SK-N-SH (cell line): ENCODE results near the gene ZNF286A. TPM values are rescaled to one million over a fixed set of nuclear protein-coding genes. Genes with fewer than 3 reads are reported as not detected.

ENCODE experiments used
- CTCF ChIA-PET: fragments of 300-600, 350-600 bp; formaldehyde crosslinking; extraction: SDS; loops from one replicate; lab custom pipeline; 2021; lab: Yijun Ruan, JAX
- POLR2A ChIA-PET: fragments of 350-600 bp; sonication (Branson Sonifier 250); formaldehyde crosslinking; extraction: SDS; loops from one replicate; lab custom pipeline; 2020; ENCODE audit warnings: antibody characterized with exemption, inconsistent platforms; lab: Yijun Ruan, JAX
- DNase-seq: peaks from one replicate; pipeline ENCODE4 v3.0.0; 2012
- H2AFZ ChIP-seq: fragments of 200-600 bp; sonication (generic); 2 replicates; pipeline ENCODE4 v1.8.1; 2016; ENCODE audit warnings: antibody characterized with exemption, mild to moderate bottlenecking, low read depth
- H3F3A ChIP-seq: fragments of 200-600 bp; sonication (generic); replicated peaks from 2 replicates; pipeline ENCODE3; 2016; ENCODE audit warnings: antibody characterized with exemption, mild to moderate bottlenecking; ENCODE audit not compliant: insufficient read depth
- H3K27ac ChIP-seq, 2 experiments: fragments of 200-500 bp in 1 of 2; fragments of 200-600 bp in 1 of 2; sonication (Bioruptor generic) in 1 of 2; sonication (generic), shearing (Covaris generic) in 1 of 2; 2 replicates each; pipeline versions ENCODE4 v1.5.1 to v1.6.1; 2014 to 2016; ENCODE audit warnings: low read depth in 2 of 2, inconsistent platforms in 1 of 2, low read length in 1 of 2, mild to moderate bottlenecking in 1 of 2, mixed read lengths in 1 of 2
- H3K27me3 ChIP-seq: fragments of 200-600 bp; sonication (generic), shearing (Covaris generic); 2 replicates; pipeline ENCODE4 v1.6.1; 2016; ENCODE audit warnings: mixed run types; ENCODE audit not compliant: insufficient read depth
- H3K36me3 ChIP-seq, 2 experiments: fragments of 200-500 bp in 1 of 2; fragments of 200-600 bp in 1 of 2; sonication (Bioruptor generic) in 1 of 2; sonication (generic) in 1 of 2; replicated peaks in 1 of 2; 2 replicates each; pipeline versions ENCODE3 to v1.5.1; 2014 to 2016; ENCODE audit warnings: low read length in 1 of 2, mild to moderate bottlenecking in 1 of 2; ENCODE audit not compliant: insufficient read depth in 2 of 2, control insufficient read depth in 1 of 2
- H3K4me1 ChIP-seq, 2 experiments: fragments of 200-500 bp in 1 of 2; fragments of 200-600 bp in 1 of 2; sonication (Bioruptor generic) in 1 of 2; sonication (generic), shearing (Covaris generic) in 1 of 2; 2 replicates each; pipeline versions ENCODE4 v1.5.1 to v1.6.1; 2014 to 2016; ENCODE audit warnings: low read depth in 1 of 2, low read length in 1 of 2, mixed run types in 1 of 2; ENCODE audit not compliant: insufficient read depth in 2 of 2, control insufficient read depth in 1 of 2
- H3K4me2 ChIP-seq: fragments of 200-600 bp; sonication (generic), shearing (Covaris generic); 2 replicates; pipeline ENCODE4 v1.6.1; 2017; ENCODE audit warnings: mixed run types
- H3K4me3 ChIP-seq, 2 experiments: fragments of 200-500 bp in 1 of 2; fragments of 200-600 bp in 1 of 2; sonication (Bioruptor generic) in 1 of 2; sonication (generic), shearing (Covaris generic) in 1 of 2; 2 replicates each; pipeline versions ENCODE4 v1.5.1 to v1.8.1; 2014 to 2016; ENCODE audit warnings: low read depth in 2 of 2, inconsistent platforms in 1 of 2, low read length in 1 of 2, mild to moderate bottlenecking in 1 of 2, mixed read lengths in 1 of 2, moderate library complexity in 1 of 2
- H3K79me2 ChIP-seq: fragments of 200-600 bp; sonication (generic); 2 replicates; pipeline ENCODE4 v1.8.1; 2017; ENCODE audit warnings: mild to moderate bottlenecking; ENCODE audit not compliant: insufficient read depth
- H3K9ac ChIP-seq: fragments of 200-600 bp; sonication (generic); 2 replicates; pipeline ENCODE4 v1.6.1; 2017; ENCODE audit warnings: mixed run types
- H3K9me2 ChIP-seq: fragments of 200-600 bp; sonication (generic); 2 replicates; pipeline ENCODE4 v1.6.1; 2017; ENCODE audit warnings: mixed run types
- H3K9me3 ChIP-seq: fragments of 200-600 bp; sonication (generic); 2 replicates; pipeline ENCODE4 v1.6.1; 2017; ENCODE audit warnings: mixed run types, mild to moderate bottlenecking, moderate library complexity
- H4K20me1 ChIP-seq: fragments of 200-600 bp; sonication (generic); 2 replicates; pipeline ENCODE4 v1.6.1; 2017; ENCODE audit warnings: mild to moderate bottlenecking, mixed run types; ENCODE audit not compliant: insufficient read depth
- ELF1 ChIP-seq: IDR thresholded peaks from 2 replicates; pipeline ENCODE4 v1.4.0; 2012
- EP300 ChIP-seq, 2 experiments: IDR thresholded peaks; 2 replicates each; pipeline versions ENCODE4 v1.4.0 to v1.6.1; 2012; ENCODE audit warnings: borderline replicate concordance in 1 of 2, low read depth in 1 of 2, low read length in 1 of 2
- GATA2 ChIP-seq: sonication (generic); formaldehyde crosslinking; IDR thresholded peaks from 2 replicates; pipeline ENCODE4 v1.5.0; 2020; ENCODE audit warnings: mild to moderate bottlenecking, missing genetic modification reagents
- IRF3 ChIP-seq: fragments of 150-350 bp; IDR thresholded peaks from 2 replicates; pipeline ENCODE4 v1.6.1; 2016; ENCODE audit warnings: mild to moderate bottlenecking, low read depth, low read length
- MAX ChIP-seq: IDR thresholded peaks from 2 replicates; pipeline ENCODE4 v1.4.0; 2012; ENCODE audit warnings: low read depth
- MEF2A ChIP-seq: IDR thresholded peaks from 2 replicates; pipeline ENCODE4 v1.4.0; 2012; ENCODE audit warnings: low read depth, borderline replicate concordance
- PBX3 ChIP-seq: IDR thresholded peaks from 2 replicates; pipeline ENCODE4; 2012
- RAD21 ChIP-seq: IDR thresholded peaks from 2 replicates; pipeline ENCODE4 v1.6.1; 2012; ENCODE audit warnings: mild to moderate bottlenecking, low read length
- RCOR1 ChIP-seq: fragments of 150-350 bp; IDR thresholded peaks from 2 replicates; pipeline ENCODE4 v1.6.1; 2017; ENCODE audit warnings: antibody characterized with exemption, low read length
- REST ChIP-seq: IDR thresholded peaks from 2 replicates; pipeline ENCODE4 v1.6.1; 2012; ENCODE audit warnings: mild to moderate bottlenecking, low read depth, low read length, moderate library complexity
- RFX5 ChIP-seq: IDR thresholded peaks from 2 replicates; pipeline ENCODE4 v1.6.1; 2012; ENCODE audit warnings: mild to moderate bottlenecking, improper control_type of control experiment, low read length
- SMC3 ChIP-seq: IDR thresholded peaks from 2 replicates; pipeline ENCODE4 v1.6.1; 2012; ENCODE audit warnings: low read depth, low read length, improper control_type of control experiment
- TAF1 ChIP-seq: IDR thresholded peaks from 2 replicates; pipeline ENCODE4 v1.6.1; 2012; ENCODE audit warnings: low read depth, mild to moderate bottlenecking, low read length, moderate library complexity, borderline replicate concordance
- TCF12 ChIP-seq: IDR thresholded peaks from 2 replicates; pipeline ENCODE4 v1.4.0; 2012
- ZBTB33 ChIP-seq: IDR thresholded peaks from 2 replicates; pipeline ENCODE4 v1.4.0; 2012; ENCODE audit warnings: low read depth, borderline replicate concordance
- WGBS: methylation state at CpG from one replicate; pipeline ENCODE4 v1.1.6; 2017; ENCODE audit warnings: low lambda C conversion rate; 5-methylcytosine and 5-hydroxymethylcytosine counted together
- polyA plus RNA-seq, 3 experiments: library from polyadenylated mRNA; depleted of rRNA; stranded (reverse); fragments of >200 nt; gene quantifications; 2 replicates each; pipeline ENCODE4 v1.2.3, GENCODE V29; 2012
- TF ChIP-seq, protein P1 (sequence below): IDR thresholded peaks from 2 replicates; pipeline ENCODE4 v1.4.0; 2012; ENCODE audit warnings: low read depth, borderline replicate concordance
- TF ChIP-seq, protein P2 (sequence below): fragments of 150-350 bp; IDR thresholded peaks from 2 replicates; pipeline ENCODE4 v1.6.1; 2017; ENCODE audit warnings: antibody characterized with exemption, low read length, low read depth, borderline replicate concordance
- TF ChIP-seq, protein P3 (sequence below): fragments of 200-600 bp; sonication (generic); IDR thresholded peaks from 2 replicates; pipeline ENCODE4 v1.6.1; 2017; ENCODE audit warnings: antibody characterized with exemption, mild to moderate bottlenecking, moderate library complexity

The ZNF286A gene
- polyA plus RNA-seq, 1 of the 3 experiments (the other 2 are of a cell fraction), result 16.5 TPM

- CTCF ChIA-PET, result no interaction called here
- Histone ChIP-seq H3K9ac (no peak overlapping the region), H3K36me3 (no peaks in the 10 kb centered on the region), H3K4me2 (no peak overlapping the region), H2AFZ (no peak overlapping the region), H3K27me3 (no peaks in the 10 kb centered on the region; the same call in 1 of the 2 replicates), H3K4me1 (peaks cover 0 to 15% of the 10 kb centered on the region in 2 experiments; a peak in 1 of 4 replicates), H3K79me2 (no peaks in the 10 kb centered on the region), H4K20me1 (no peaks in the 10 kb centered on the region), H3K9me2 (no peaks in the 10 kb centered on the region), H3K4me3 (no peak overlapping the region), H3F3A (no peaks in the 10 kb centered on the region), H3K27ac (no peak overlapping the region; a peak in 1 of 4 replicates), H3K9me3 (no peaks in the 10 kb centered on the region)
- DNase-seq, result peak; percentile 48
- TF ChIP-seq TCF12, result no peak
- TF ChIP-seq ZBTB33, result no peak
- TF ChIP-seq SMC3, result no peak
- no peak for TF ChIP-seq GATA2 (CRISPR knock-in tag)
- no peak for TF ChIP-seq MAX
- TF ChIP-seq EP300 (IDR thresholded peaks at IDR 0.05; ENCODE audit: borderline replicate concordance in 1 of 2, low read depth in 1 of 2, low read length in 1 of 2), result no peak
- TF ChIP-seq TAF1, result no peak
- no peak for TF ChIP-seq MEF2A
- TF ChIP-seq, protein P1, sequence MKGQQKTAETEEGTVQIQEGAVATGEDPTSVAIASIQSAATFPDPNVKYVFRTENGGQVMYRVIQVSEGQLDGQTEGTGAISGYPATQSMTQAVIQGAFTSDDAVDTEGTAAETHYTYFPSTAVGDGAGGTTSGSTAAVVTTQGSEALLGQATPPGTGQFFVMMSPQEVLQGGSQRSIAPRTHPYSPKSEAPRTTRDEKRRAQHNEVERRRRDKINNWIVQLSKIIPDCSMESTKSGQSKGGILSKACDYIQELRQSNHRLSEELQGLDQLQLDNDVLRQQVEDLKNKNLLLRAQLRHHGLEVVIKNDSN, result no peak
- TF ChIP-seq PBX3, result no peak
- no peak for TF ChIP-seq REST
- TF ChIP-seq IRF3, result no peak
- TF ChIP-seq RAD21, result no peak
- no peak for TF ChIP-seq RCOR1
- no peak for TF ChIP-seq RFX5
- TF ChIP-seq, protein P2, sequence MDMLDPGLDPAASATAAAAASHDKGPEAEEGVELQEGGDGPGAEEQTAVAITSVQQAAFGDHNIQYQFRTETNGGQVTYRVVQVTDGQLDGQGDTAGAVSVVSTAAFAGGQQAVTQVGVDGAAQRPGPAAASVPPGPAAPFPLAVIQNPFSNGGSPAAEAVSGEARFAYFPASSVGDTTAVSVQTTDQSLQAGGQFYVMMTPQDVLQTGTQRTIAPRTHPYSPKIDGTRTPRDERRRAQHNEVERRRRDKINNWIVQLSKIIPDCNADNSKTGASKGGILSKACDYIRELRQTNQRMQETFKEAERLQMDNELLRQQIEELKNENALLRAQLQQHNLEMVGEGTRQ, result no peak
- TF ChIP-seq, protein P3, sequence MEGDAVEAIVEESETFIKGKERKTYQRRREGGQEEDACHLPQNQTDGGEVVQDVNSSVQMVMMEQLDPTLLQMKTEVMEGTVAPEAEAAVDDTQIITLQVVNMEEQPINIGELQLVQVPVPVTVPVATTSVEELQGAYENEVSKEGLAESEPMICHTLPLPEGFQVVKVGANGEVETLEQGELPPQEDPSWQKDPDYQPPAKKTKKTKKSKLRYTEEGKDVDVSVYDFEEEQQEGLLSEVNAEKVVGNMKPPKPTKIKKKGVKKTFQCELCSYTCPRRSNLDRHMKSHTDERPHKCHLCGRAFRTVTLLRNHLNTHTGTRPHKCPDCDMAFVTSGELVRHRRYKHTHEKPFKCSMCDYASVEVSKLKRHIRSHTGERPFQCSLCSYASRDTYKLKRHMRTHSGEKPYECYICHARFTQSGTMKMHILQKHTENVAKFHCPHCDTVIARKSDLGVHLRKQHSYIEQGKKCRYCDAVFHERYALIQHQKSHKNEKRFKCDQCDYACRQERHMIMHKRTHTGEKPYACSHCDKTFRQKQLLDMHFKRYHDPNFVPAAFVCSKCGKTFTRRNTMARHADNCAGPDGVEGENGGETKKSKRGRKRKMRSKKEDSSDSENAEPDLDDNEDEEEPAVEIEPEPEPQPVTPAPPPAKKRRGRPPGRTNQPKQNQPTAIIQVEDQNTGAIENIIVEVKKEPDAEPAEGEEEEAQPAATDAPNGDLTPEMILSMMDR, result no peak
- no peak for TF ChIP-seq ELF1
- WGBS, result 42% methylated on average over 6 of the region's 7 CpGs
- POLR2A ChIA-PET, result no interaction called here
Measured at GRCh38 chr17:15744074-15744676, 44.6 kb downstream of the ZNF286A start.
